Naive thymus-derived CD4-positive, alpha-beta T cell (primary cell): Measurements from ENCODE around the gene ITGB5. TPM values are rescaled to one million over a fixed set of nuclear protein-coding genes. Genes with fewer than 3 reads are reported as not detected.

Experiments used
- ATAC-seq: fragments of 150-1000 bp; cut with Tn5 transposase; 2 replicates; pipeline ENCODE4 v1.10.0; 2021; ENCODE audit warnings: mild to moderate bottlenecking, moderate library complexity
- CTCF ChIA-PET: fragments of 350-600 bp; sonication (Branson Sonifier 250); formaldehyde crosslinking; loops from one replicate; lab custom pipeline; 2021; ENCODE audit warnings: antibody characterized with exemption; lab: Charles Lee
- POLR2A ChIA-PET: fragments of 350-600 bp; sonication (Branson Sonifier 250); formaldehyde crosslinking; loops from one replicate; lab custom pipeline; 2021; ENCODE audit warnings: antibody characterized with exemption, inconsistent platforms; lab: Charles Lee
- DNase-seq, 9 donors: peaks; one replicate each; pipeline versions ENCODE4 v3.0.0 to v3.0.0-alpha.2; 2020 to 2022; ENCODE audit warnings: mixed read lengths in 1 of 9
- H3K27ac ChIP-seq: one replicate; pipeline ENCODE4 v1.7.0; 2013; ENCODE audit warnings: mild to moderate bottlenecking, low read depth, low read length, moderate library complexity
- H3K27me3 ChIP-seq, 2 donors: one replicate each; pipeline ENCODE4 v1.7.0; 2013; ENCODE audit warnings: low read length in 2 of 2, mild to moderate bottlenecking in 2 of 2, moderate library complexity in 2 of 2; ENCODE audit not compliant: control insufficient read depth in 2 of 2, insufficient read depth in 2 of 2
- H3K36me3 ChIP-seq, 3 experiments: 1 replicate in 2 of 3; 2 replicates in 1 of 3; pipeline ENCODE4 v1.7.0; 2013; ENCODE audit warnings: low read length in 3 of 3, mild to moderate bottlenecking in 3 of 3, moderate library complexity in 1 of 3; ENCODE audit not compliant: insufficient read depth in 3 of 3, control insufficient read depth in 2 of 3
- H3K4me1 ChIP-seq, 2 donors: one replicate each; pipeline ENCODE4 v1.7.0; 2013; ENCODE audit warnings: low read length in 2 of 2, mild to moderate bottlenecking in 2 of 2, moderate library complexity in 1 of 2; ENCODE audit not compliant: control insufficient read depth in 2 of 2, insufficient read depth in 2 of 2
- H3K4me3 ChIP-seq: 2 replicates; pipeline ENCODE4 v1.7.0; 2013; ENCODE audit warnings: mild to moderate bottlenecking, low read length
- H3K9me3 ChIP-seq, 3 experiments: 1 replicate in 2 of 3; 2 replicates in 1 of 3; pipeline ENCODE4 v1.7.0; 2013; ENCODE audit warnings: low read length in 3 of 3; ENCODE audit not compliant: control insufficient read depth in 2 of 3
- H3K27ac Mint-ChIP-seq, 9 donors: one replicate each; pipeline ENCODE4 v1.8.0; 2020 to 2022; ENCODE audit warnings: mixed read lengths in 9 of 9, mild to moderate bottlenecking in 8 of 9, moderate library complexity in 5 of 9, inconsistent platforms in 2 of 9
- H3K27me3 Mint-ChIP-seq, 5 donors: one replicate each; pipeline ENCODE4 v1.8.0; 2021 to 2022; ENCODE audit warnings: mixed read lengths in 5 of 5, mild to moderate bottlenecking in 1 of 5
- H3K36me3 Mint-ChIP-seq, 5 donors: one replicate each; pipeline ENCODE4 v1.8.0; 2020 to 2022; ENCODE audit warnings: mixed read lengths in 5 of 5, mild to moderate bottlenecking in 3 of 5, inconsistent platforms in 1 of 5
- H3K4me1 Mint-ChIP-seq, 7 donors: one replicate each; pipeline ENCODE4 v1.8.0; 2020 to 2022; ENCODE audit warnings: mixed read lengths in 7 of 7, mild to moderate bottlenecking in 3 of 7, inconsistent platforms in 1 of 7
- H3K4me3 Mint-ChIP-seq, 10 donors: one replicate each; pipeline ENCODE4 v1.8.0; 2020 to 2022; ENCODE audit warnings: mild to moderate bottlenecking in 10 of 10, mixed read lengths in 10 of 10, moderate library complexity in 6 of 10, inconsistent platforms in 2 of 10
- H3K9me3 Mint-ChIP-seq, 11 donors: one replicate each; pipeline ENCODE4 v1.8.0; 2020 to 2022; ENCODE audit warnings: mixed read lengths in 11 of 11, mild to moderate bottlenecking in 4 of 11, inconsistent platforms in 1 of 11, moderate library complexity in 1 of 11
- intact Hi-C, 2 donors: fragments of 100-400 bp; cut with micrococcal nuclease; formaldehyde crosslinking; loops; one replicate each; pipeline ENCODE4 v1.15.1; 2023
- polyA plus RNA-seq, 2 donors: library from polyadenylated mRNA; unstranded; fragments of 300-500 nt; fragmentation: Illumina TruSeq; gene quantifications; one replicate each; pipeline ENCODE4 v1.2.3, GENCODE V29; 2021
- total RNA-seq, 6 experiments: library from RNA in 5 of 6; stranded (reverse) in 5 of 6; gene quantifications; 1 replicate in 5 of 6; 2 replicates in 1 of 6; pipeline ENCODE4 v1.2.3 and lab custom pipeline; 2021 to 2026

Gene ITGB5
- total and polyA plus RNA-seq, 7 experiments from 2014 or later = 0.29 to 3.5 (median 2.1) TPM; not detected in 2

DNA sequence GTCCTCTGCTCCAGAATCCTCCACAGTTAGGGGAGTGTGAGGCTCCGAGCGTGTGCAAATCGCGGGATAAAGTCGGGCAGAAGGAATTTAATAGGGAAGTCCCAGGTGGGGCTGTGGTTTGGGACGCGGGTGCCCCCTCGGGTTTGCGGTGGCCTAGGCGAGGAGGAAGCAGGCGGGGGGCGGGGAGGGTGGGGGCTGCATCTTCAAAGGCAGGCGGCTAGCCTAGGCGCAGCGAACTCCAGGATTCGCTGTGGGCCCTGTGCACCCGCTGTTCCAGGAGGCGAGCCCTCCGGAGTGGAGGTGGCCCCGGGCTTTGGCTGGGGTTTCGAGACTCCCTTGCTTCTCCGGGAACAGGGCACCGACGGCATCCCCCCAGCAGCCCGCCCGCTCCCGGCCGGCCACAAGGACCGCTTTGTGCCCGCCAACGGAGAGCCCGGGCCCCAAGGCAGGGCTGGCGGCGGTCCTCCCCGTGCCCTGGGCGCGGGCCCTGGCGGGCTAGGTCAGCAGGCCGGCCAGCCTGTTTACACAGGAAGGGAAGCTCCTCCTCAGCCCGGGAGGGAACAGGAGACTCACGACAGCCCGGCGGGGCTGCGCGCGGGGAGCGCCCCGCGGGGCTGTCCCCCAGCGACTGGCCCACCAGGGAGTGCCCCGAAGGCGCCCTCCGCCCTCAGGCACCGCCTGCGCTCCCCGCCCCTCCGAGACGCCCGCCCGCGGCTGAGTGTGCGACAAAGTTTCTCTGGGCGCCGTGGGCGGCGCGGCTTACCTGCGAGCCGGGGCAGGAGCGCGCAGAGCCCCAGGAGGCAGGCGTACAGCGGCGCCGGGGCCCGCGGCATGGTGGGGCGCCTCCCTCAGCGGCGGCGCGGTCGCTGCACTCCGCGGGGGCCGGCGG is 753 bp downstream of the ITGB5 start:
- H3K9me3 Mint-ChIP-seq = peaks cover 0 to 2% (median 0%) of the 10 kb centered on the region in 11 donors
- H3K9me3 ChIP-seq = no peaks in the 10 kb centered on the region
- ChIA-PET CTCF (no interaction called here), POLR2A (no interaction called here)
- no peak overlapping the region for H3K4me3 ChIP-seq
- H3K27ac ChIP-seq = no peak overlapping the region
- peak overlapping the region; percentile 24 to 79 (median 64) for H3K4me3 Mint-ChIP-seq
- H3K27me3 ChIP-seq = peaks cover 0 to 5% of the 10 kb centered on the region in 2 donors
- peaks cover 55 to 71% (median 65%) of the 10 kb centered on the region in 5 donors for H3K27me3 Mint-ChIP-seq
- DNase-seq = peak in 4 of 9 donors; percentile 6 to 56 (median 12)
- intact Hi-C loops = loop anchor here in 1 of 2 donors (5.0 kb wide), 1 partner anchor 49 kb away; no protein-coding TSS in a partner anchor
- H3K27ac Mint-ChIP-seq = no peak overlapping the region
- peaks cover 0 to 5% (median 0%) of the 10 kb centered on the region in 5 donors for H3K36me3 Mint-ChIP-seq
- H3K36me3 ChIP-seq = no peaks in the 10 kb centered on the region
- no peaks in the 10 kb centered on the region for H3K4me1 ChIP-seq
- peak; percentile 64 for ATAC-seq
- peaks cover 0 to 11% (median 7%) of the 10 kb centered on the region in 7 donors for H3K4me1 Mint-ChIP-seq

DNA sequence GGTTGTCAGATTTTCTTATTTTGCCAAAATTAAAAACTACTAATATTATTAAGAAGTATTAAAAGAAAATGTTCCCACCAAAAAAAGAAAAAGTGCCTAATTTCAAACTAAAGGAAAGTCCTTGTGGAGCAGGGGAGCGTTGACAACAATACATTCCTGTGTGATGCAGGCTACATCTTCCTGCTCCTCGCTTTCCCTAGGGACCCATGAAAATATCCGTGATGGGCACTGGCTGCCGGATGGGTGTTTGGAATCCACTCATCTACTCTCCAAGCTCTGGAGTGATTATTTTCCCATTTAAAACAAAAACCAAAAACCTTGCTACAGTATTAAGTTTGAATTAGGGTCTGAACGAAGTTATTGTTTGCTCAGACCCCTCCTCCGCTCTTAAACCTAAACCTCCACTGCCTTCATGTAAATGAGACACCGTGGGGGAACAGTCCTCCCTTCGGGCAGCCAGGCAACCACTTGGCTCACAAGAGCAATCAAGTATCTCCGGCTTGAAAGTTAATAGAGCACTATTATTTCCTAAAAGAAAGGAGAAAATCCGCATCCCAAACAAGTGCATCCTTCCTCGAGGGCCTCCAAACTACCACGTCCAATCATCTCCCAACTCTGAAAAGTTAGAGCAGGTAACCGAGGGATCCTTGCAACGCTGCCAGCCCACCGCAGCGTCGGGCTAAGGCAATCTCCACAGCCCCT is 1.5 kb downstream of the ITGB5 start:
- CTCF ChIA-PET = no interaction called here
- intact Hi-C loops = loop anchor here in 1 of 2 donors (5.0 kb wide), 1 partner anchor 48 kb away; no protein-coding TSS in a partner anchor

DNA sequence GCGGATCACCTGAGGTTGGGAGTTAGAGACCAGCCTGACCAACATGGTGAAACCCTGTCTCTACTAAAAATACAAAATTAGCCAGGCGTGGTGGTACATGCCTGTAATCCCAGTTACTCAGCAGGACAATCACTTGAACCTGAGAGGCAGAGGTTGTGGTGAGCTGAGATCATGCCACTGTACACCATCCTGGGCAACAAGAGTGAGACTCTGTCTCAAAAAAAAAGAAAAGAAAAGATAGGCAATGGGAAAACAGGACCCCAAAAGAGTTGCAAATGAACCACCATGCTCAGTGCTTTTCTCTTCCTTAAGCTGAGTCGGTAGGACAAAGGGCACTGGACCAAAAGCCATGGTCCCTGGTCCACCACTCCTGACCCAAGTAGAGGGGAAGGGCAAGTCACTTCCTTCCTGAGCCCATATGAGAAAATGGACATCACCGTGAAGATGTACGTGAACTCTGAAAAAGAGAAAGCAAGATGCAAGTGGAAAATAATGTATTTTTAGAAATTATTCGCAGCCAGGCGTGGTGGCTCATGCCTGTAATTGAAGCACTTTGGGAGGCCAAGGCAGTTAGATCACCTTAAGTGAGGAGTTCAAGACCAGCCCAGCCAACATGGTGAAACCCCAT is 2.6 kb downstream of the ITGB5 start:
- Mint-ChIP-seq H3K4me1 (peaks cover 0 to 11% (median 7%) of the 10 kb centered on the region in 7 donors), H3K27me3 (peaks cover 50 to 66% (median 53%) of the 10 kb centered on the region in 5 donors), H3K4me3 (peak overlapping the region in 4 of 10 donors; percentile 1 to 42 (median 30)), H3K27ac (no peak overlapping the region), H3K36me3 (peaks cover 0 to 5% (median 0%) of the 10 kb centered on the region in 5 donors), H3K9me3 (peaks cover 0 to 2% (median 0%) of the 10 kb centered on the region in 11 donors)
- no peak for DNase-seq
- no peak overlapping the region for H3K4me3 ChIP-seq
- no peaks in the 10 kb centered on the region for H3K4me1 ChIP-seq
- no peaks in the 10 kb centered on the region for H3K9me3 ChIP-seq
- no peak overlapping the region for H3K27ac ChIP-seq
- no peaks in the 10 kb centered on the region for H3K36me3 ChIP-seq
- intact Hi-C loops = loop anchor here in 1 of 2 donors (5.0 kb wide), 1 partner anchor 47 kb away; no protein-coding TSS in a partner anchor
- ATAC-seq = no peak
- peaks cover 0 to 5% of the 10 kb centered on the region in 2 donors for H3K27me3 ChIP-seq
- POLR2A ChIA-PET = no interaction called here
- CTCF ChIA-PET = no interaction called here

More for the DNA sequence above, 1.5 kb downstream of the ITGB5 start:
- H3K36me3 Mint-ChIP-seq = peaks cover 0 to 5% (median 0%) of the 10 kb centered on the region in 5 donors
- peak overlapping the region; percentile 24 to 79 (median 64) for H3K4me3 Mint-ChIP-seq
- Histone ChIP-seq H3K9me3 (no peaks in the 10 kb centered on the region), H3K27ac (no peak overlapping the region), H3K4me3 (no peak overlapping the region), H3K36me3 (no peaks in the 10 kb centered on the region), H3K27me3 (peaks cover 0 to 5% of the 10 kb centered on the region in 2 donors), H3K4me1 (no peaks in the 10 kb centered on the region)
- ATAC-seq (no peak), DNase-seq (no peak)
- peaks cover 55 to 70% (median 59%) of the 10 kb centered on the region in 5 donors for H3K27me3 Mint-ChIP-seq
- POLR2A ChIA-PET = interaction anchor here (0.6 kb wide), 1 partner anchor 46 kb away, joined by 4 read pairs; no protein-coding TSS in a partner anchor
- peak overlapping the region in 1 of 9 donors; percentile 46 for H3K27ac Mint-ChIP-seq
- peaks cover 0 to 2% (median 0%) of the 10 kb centered on the region in 11 donors for H3K9me3 Mint-ChIP-seq
- peaks cover 0 to 11% (median 7%) of the 10 kb centered on the region in 7 donors for H3K4me1 Mint-ChIP-seq

DNA sequence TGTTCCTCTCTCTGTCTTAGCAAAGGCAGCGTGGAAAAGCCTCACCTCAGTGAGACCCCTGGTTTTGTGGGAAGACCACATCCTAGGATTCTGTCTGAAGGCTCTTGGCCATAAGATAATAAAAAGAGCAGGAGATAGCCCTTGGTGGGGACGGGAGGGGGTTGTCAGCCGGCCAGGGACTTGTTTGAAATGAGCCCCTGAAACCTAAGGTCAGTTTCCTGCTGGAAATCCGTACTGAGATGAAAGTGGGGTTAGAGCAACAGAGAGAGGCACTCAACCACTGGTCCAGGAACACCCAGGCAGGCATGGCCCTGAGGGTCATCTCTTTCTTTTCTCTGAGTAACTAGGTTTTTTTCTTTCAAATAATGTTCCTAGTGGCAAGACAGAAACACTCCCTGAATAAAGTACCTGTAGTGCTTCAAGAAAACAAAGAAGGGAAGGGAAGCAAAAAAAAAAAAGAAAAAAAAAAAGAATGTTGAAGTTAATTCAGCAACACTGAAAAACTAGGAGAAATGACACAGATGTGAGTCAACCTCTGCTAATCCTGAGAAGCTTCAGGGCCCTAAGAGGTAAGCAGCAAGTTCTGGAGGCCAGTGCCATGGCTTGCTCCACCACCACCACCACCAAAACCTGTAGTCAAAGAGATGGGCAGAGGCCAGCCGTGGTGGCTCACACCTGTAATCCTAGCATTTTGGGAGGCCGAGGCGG is 3.2 kb downstream of the ITGB5 start:
- POLR2A ChIA-PET = no interaction called here
- no peak for DNase-seq

DNA sequence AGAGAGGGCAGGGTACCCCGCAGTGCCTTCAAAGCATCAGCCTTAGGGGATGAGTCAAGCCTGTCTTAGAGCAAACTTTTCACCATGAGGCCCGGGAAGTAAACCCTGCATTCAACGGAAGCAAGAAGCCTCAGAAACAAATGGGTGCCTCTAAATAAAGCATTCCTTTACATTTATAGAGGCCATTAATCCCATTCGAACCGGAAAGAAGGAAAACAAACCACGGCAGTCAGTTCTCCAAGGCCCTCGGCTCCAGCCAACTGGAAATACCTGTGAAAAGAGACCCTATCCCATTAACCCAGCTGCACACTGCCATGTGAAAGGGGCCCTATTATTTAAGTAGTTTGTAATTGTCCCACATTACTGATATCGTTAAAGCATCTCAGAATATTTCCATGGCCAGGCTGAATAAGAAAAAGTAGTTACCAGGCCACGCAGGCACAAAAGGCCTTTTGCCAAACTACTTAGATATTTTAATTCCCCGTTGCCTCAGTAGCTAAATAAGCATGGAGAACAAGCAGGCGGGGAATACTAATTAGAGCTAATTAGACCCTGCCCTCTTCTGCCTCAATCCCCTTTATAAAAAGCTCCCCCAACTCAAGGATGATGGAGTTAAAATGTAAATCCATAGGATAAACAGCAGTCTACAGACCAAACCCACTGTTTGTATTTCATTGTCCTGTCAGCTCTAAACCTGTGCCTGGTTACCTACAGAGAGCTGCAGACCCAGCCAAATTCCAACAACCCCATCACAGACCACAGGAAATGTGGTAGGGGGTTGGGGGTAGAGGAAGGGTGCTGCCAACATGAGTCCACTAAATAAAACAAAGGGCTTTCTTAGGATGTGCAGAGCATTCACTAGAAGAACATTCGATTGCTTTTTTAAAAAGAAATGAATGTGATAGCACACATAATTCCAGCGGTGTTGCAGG is 4.1 kb downstream of the ITGB5 start:
- H3K27ac ChIP-seq = no peak overlapping the region
- Mint-ChIP-seq H3K9me3 (peaks cover 0 to 2% (median 0%) of the 10 kb centered on the region in 11 donors), H3K4me3 (no peak overlapping the region), H3K27me3 (peaks cover 36 to 54% (median 44%) of the 10 kb centered on the region in 5 donors), H3K27ac (no peak overlapping the region), H3K36me3 (peaks cover 0 to 5% (median 0%) of the 10 kb centered on the region in 5 donors), H3K4me1 (peaks cover 11 to 18% (median 17%) of the 10 kb centered on the region in 7 donors)
- peaks cover 0 to 4% of the 10 kb centered on the region in 2 donors for H3K4me1 ChIP-seq
- DNase-seq (no peak), ATAC-seq (no peak)
- ChIA-PET CTCF (interaction anchor here (1.0 kb wide), 1 partner anchor 102 kb away, joined by 3 read pairs; no protein-coding TSS in a partner anchor), POLR2A (no interaction called here)
- H3K27me3 ChIP-seq = peaks cover 0 to 2% of the 10 kb centered on the region in 2 donors
- H3K9me3 ChIP-seq = no peaks in the 10 kb centered on the region
- H3K36me3 ChIP-seq = no peaks in the 10 kb centered on the region
- H3K4me3 ChIP-seq = no peak overlapping the region
- intact Hi-C loops = no loop called here

More for the DNA sequence above, 3.2 kb downstream of the ITGB5 start:
- peaks cover 5 to 17% (median 12%) of the 10 kb centered on the region in 7 donors for H3K4me1 Mint-ChIP-seq
- H3K27me3 Mint-ChIP-seq = peaks cover 44 to 61% (median 50%) of the 10 kb centered on the region in 5 donors
- intact Hi-C loops = no loop called here
- no peak overlapping the region for H3K27ac Mint-ChIP-seq
- peak overlapping the region in 1 of 10 donors; percentile 1 for H3K4me3 Mint-ChIP-seq
- Histone ChIP-seq H3K4me1 (no peaks in the 10 kb centered on the region), H3K27ac (no peak overlapping the region), H3K27me3 (peaks cover 0 to 5% of the 10 kb centered on the region in 2 donors), H3K9me3 (no peaks in the 10 kb centered on the region), H3K4me3 (no peak overlapping the region), H3K36me3 (no peaks in the 10 kb centered on the region)
- no peak for ATAC-seq
- peaks cover 0 to 2% (median 0%) of the 10 kb centered on the region in 11 donors for H3K9me3 Mint-ChIP-seq
- peaks cover 0 to 5% (median 0%) of the 10 kb centered on the region in 5 donors for H3K36me3 Mint-ChIP-seq
- CTCF ChIA-PET = no interaction called here
